GM21390 (cell line): Measurements from ENCODE around the gene RNF144B.
"Not testable (repeated sequence)": the region's sequence is repeated elsewhere in the genome, so short reads cannot be mapped to it uniquely, and the experiment has no call there.

ENCODE experiments used
- ATAC-seq: cut with Tn5 transposase; IDR thresholded peaks from one replicate; pipeline ENCODE4 v1.9.1; 2021; ENCODE audit not compliant: unreplicated experiment

Gene RNF144B

DNA sequence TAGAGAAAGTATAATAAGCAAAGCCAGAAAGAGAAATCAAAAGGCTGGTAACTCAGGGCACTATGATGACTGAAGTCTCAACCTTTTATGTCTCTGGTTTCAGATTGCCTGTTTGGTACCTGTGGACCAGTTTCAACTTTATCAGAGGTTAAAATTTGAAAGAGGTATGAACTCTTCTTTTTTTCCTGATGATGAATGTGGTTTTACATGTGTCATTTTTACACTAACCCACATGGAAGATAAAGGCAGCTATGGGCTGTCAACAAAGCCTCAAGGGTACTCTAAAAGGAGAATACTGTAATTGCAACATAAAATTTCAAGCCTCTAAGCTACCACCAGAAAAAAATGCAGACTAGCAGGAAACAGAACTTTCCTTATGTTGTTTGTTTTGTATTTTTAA, 52.4 kb downstream of the RNF144B start:
- no peak for ATAC-seq

DNA sequence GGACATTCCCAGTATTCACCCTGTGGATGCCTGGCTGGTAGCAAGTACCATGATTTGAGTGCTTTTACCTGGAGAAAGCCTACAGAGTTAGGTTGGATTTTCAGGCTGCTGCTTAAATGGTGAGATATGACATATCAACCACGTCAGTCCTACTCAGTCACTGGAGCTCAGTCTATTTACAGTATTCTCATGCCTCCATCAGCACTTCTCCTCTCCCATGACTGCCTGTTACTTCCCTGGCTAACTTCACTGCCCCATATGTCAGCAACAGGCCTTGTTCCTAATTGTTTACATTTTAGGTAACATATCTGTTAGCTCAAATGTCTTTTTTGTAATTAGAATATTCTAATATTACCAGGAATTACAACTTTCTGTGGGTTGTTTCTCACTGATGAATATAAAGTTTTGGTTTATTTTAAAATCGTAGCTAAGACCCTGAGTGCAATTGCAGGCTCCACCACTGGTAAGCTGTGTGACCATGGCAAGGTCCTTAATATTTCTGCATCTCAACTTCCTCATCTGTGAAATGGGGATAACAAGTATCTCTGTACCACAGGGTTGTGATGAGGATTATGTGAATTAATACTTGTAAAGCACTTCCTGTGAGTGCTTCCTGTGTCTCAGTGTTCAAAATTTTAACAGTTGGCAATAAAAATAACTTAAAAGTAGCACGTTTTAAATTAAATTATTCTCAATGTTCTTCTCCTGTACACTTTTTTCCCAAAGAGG, 54.3 kb downstream of the RNF144B start:
- no peak for ATAC-seq

DNA sequence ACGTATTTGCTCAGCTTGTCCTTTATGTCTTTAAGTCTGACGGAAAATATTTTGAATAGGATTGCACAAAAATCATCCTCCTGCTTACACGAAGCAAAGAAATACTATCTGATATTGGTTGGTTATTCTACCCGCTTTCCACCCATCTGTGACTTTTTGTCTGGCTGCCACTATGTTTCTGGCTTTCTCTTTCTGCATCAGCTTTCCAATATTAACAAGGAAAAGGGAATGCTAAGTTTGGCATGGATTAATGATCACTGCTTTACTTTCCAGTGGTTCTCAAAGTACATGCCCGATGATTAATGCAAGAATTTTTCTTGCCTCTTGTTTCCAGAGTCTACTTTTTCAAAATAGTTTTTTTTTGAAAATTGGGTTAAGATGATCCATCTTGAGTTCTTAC, 57.0 kb downstream of the RNF144B start:
- ATAC-seq = no peak

DNA sequence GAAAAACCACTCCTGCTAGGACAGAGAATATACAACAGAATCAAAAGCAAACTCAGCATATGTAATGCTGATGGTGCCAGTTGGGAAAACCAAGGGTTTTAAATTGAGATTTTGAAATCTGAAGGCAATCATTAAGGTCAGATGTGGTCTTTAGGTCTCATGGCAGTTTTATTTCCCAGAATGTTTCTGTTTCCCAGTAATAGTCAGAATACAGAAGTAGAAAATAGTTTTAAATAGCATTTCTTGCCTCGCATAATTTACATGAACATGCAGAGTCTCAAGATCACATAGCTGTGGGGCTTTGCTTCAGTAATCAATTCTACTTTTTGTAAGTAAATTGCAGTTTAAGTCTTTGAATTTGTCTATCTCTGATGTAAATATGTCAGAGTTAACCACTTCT, 58.1 kb downstream of the RNF144B start:
- ATAC-seq = no peak

DNA sequence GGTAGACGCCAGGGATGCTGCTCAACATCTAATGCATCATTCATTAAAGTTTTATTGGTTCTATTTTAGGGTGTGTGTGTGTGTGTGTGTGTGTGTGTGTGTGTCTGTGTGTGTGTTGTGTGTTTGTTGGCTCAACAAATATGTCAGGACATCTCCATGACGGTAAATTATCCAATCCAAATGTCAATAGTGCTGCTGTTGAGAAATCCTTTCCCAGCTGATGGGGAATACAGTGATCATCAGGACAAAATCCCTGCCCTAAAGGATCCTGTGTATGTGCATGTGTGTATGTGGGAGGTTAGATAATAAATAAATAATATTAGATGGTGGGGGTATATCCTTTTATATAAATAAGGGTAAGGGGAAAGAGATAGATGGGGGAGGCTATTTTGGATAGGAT, 59.6 kb downstream of the RNF144B start:
- no peak for ATAC-seq

DNA sequence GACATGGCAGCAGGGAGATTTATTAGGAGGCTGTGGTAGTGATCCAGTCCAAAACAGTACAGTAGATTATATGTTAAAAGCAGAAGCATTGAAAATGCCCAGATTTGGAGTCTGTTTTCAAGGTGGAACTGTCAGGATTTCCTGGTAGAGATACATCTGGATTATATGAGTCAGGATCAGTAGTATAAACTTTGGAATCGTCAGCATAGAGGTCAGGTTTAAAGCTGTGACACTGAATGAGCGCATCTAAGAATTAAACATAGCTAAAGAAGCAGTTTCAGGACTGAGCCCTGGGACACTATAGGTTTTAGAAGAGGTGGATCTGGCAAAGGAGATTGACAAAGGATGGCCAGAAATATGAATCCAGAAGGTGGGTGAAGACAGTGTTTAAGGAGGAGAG, 60.4 kb downstream of the RNF144B start:
- no peak for ATAC-seq

DNA sequence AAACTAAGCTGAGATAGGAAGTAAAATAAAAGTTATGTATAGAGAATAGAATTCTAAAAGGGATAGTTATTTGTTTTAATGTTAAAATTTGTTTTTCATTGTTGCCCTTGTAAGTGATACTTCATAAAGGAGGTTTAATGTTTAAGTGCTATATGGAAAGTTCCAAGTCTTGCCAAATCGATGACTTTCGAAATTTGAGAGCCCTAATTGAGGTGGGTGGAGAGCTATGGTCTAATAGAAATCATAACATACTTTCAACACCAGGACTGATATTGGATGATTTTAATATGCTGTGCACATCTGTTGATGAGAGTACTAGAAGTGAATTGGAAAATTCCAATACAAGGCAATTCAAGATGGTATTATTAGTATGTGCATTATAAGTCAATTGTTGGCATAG, 64.6 kb downstream of the RNF144B start:
- ATAC-seq = no peak

DNA sequence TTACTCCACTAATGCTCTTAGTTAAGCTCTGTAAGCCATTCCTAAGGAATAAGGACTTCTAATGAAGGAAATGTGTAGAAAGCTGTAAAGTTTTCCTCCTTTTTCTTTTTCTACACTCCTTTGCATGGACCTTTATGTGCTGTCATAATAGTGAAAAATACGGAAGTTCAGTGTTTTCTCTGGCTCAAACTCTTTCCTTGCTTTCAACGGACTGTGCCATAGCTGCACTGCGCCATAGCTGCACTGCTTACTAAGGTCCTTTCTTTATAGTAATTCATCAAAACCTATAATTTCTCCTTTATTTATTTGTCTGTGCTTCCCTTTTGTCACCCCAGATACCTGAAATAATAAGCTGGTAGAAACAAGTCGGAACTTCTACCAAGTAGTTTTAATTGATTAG, 67.3 kb downstream of the RNF144B start:
- no peak for ATAC-seq

DNA sequence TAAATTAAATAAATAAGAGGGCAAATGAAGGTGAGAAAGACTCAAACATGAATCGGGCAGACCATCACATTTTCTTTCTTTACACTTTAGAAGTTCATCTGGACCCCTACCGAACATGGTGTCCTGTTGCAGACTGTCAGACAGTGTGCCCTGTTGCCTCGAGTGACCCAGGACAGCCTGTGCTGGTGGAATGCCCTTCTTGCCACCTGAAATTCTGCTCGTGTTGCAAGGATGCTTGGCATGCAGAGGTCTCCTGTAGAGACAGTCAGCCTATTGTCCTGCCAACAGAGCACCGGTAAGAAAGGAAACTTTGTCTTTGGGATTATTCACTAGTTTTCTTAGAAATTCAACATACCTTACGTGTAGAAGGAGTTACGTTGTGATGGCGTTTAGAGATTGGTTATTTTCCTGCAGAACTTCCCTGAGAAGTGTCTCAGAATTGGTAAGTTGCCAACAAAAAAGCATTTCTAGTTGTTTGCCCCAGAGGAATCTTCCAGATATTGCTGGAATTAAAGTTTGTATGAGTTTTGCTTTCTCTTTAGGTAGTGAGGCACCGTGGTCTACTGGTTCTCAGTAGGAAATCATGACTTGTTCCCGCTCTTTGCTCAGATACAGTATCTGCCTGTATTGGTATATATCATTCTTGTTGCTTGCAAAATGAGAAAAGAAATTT, 70.1 kb downstream of the RNF144B start:
- no peak for ATAC-seq

DNA sequence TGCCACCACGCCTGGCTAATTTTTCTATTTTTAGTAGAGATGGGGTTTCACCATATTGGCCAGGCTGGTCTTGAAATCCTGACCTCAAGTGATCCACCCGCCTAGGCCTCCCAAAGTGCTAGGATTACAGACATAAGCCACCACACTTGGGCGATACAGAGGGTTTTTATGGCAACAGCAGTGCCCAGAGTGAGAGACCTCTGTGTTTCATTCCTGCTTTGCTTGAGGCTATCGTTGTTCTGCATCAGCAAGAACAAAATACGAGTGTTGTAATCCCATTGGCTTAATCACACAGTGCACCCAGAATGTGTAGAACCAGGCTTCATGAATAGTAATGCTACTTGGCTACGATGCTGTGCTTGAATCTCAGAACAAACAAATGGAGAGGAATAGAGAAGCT, 70.9 kb downstream of the RNF144B start:
- ATAC-seq = not testable (repeated sequence)

DNA sequence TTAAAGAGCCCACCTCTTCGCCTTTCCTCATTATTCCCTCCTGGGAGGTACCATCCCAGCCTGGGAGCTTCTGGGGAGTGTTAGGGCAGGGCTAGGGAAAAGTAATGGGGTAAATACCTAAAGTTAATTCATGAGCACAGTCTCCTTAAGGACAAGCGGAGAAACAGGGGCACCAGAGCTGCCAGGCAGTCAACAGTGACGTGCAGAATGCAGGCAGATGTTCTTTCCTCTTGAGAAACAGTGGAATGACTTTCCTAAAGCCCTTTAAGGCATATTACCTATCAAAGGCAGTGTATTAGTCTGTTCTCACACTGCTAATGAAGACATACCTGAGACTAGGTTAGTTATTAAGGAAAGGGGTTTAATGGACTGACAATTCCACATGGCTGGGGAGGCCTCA, 76.3 kb downstream of the RNF144B start:
- no peak for ATAC-seq

DNA sequence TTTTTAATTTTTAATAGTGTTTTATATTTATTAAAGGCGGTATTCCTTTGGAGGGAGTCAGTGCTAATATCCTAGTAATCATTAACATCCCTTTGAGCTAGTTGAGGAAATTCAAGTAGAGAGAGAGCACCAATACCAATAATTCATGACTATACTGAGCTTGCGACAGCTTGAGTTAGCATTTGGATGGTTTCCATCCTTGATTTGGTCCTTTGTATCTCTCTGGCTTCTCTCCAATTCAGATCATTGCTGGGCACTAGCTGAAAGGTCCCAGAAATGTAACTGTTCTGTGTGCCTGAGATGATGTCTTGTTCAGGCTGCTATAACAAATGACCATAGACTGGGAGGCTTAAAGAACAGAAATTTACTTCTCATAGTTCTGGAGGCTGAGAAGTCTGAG, 77.0 kb downstream of the RNF144B start:
- ATAC-seq = no peak

DNA sequence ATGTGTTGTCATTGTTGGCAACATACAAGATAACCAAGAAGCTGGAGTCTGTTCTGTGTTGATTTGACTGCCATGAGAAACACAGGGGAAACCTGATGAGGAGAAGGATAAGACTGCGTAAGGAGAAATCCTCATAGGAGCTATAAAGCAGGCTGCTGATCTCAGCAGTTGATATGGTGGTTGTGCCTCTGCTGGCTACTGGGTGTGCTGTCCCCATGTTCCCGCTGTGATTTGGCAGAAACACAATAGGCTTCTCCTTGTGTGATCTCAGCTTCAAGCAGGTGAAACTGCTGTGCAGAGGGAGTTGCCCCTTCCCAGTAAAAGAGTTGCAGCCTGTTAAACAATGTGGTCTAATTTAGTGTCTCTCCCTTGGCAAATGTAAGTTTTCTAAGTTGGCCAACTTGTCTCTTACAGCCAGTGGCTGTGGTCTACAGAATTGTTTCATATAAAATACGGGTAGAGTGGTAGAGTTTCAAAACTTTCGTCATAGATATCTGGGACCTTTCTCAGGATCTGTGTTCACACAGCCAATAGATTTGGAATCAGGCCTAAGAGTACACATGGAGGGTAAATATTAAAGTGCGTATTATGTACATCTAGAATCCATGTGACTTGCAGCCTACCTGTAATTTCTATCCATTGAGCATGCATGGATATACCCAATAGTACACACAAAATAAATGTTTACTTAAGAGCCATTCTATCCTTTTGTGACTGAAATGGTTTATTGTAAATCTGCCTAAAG, 78.4 kb downstream of the RNF144B start:
- no peak for ATAC-seq

DNA sequence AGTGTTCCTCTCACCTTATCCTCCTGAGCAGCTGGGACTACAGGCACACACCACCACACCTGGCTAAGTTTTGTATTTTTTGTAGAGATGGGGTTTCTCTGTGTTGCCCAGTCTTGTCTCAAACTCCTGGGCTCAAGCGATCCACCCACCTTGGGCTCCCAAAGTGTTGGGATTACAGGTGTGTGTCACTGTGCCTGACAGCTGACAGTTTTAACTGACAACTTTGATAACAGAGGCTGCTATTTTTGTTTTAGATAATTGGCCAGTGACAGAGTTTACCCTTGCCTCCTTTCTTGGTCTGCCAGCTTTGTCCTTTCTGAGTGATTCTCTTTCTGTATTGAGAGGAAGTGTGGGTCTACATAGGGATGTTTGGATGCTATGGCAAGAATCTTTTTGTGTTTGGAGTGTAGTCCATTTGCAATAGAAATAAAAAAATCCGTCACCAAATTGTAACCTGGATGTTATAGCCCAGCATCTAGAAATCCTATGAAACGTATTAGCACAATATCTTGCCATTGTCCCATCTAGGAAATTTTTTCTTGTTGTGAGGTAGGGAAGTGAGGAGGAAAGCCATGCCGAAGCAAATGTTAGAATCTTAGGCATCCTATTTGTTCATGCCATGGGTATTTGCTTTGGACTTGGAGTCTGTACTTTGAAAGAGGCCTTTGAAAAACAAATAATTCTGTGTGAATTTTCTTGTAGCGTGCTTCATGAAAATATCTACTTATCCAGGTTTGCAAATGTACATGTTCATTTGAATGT, 80.8 kb downstream of the RNF144B start:
- no peak for ATAC-seq

DNA sequence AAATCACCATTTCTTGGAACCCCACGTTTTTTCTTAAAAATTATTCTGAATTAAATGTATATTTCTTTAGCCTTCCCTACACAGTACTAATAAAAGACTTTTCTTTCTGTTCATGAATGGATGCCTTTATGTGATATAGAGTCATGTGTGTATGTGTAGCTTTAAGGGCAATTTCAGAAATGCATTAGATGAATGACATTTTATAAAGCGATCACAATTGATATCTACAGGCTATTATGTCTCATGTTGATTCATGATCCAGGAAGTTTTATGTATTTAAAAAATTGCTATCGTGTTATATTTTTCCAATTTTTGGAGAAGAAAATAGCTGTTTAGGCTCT, 81.3 kb downstream of the RNF144B start:
- ATAC-seq = no peak

DNA sequence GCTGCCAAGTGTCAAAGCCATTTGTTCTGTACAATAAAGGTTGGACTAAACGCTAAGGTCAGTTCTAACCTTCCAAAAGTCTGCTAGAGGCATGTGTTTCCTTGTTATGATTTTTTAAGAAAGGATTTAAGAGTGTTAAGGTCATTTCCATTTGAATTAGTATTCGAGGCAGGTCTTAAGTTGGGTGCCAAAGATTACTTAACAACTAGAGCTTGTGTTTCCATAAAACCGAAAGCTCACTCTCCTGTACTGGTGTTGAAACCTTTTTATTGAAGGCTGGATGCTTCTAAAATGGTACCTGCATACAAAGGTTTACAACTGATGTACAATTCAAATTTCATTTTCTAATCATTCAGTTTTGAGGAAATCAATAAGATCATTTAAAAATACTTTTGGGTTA, 82.4 kb downstream of the RNF144B start:
- ATAC-seq = no peak

DNA sequence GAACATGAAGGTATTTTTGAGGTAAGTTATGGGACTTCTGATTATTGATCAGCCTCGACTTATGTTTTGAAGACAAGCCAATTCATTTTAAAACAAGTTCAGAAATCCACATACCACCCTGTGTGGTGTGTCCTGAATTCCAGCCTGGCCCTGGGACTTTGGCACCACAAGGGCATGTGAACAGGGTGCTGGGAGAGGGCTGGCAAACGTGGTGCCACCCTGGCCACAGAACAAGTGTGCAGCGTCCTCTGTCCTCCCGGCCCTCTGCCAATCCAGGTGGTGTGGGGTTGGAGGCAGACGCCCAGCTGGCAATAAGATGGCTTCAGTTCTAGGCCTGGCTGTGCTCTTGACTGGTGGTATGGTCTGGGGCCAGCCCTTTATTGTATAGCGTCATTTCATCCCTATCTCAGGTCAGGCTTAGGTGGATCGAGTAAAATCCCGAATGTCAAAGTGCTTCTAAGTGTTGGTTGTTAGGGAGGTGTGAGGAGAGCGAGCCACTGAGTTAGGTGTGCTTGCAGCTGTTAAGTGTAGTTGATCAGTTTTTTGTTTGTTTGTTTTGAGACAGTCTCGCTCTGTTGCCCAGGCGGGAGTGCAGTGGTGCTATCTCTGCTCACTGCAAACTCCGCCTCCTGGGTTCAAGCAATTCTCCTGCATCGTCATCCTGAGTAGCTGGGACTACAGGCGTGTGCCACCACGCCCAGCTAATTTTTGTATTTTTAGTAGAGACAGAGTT, 84.2 kb downstream of the RNF144B start:
- no peak for ATAC-seq

DNA sequence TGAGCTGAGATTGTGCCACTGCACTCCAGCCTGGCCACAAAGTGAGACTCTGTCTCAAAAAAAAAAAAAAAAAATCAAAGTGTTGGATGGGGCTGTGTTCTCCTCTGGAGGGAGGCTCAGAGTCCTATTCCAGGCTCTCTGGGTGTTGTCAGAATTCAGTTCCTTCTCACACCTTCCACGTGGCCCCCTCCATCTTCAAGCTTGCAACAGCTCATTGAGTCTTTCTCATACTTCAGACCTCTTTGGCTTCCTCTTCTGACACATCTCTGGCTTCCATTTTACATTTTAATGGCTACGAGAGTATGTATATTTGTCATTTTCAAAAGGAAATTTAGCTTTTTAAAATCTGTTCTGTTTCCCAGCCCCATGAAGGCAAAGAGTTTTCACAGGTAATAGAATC, 85.8 kb downstream of the RNF144B start:
- ATAC-seq = no peak

DNA sequence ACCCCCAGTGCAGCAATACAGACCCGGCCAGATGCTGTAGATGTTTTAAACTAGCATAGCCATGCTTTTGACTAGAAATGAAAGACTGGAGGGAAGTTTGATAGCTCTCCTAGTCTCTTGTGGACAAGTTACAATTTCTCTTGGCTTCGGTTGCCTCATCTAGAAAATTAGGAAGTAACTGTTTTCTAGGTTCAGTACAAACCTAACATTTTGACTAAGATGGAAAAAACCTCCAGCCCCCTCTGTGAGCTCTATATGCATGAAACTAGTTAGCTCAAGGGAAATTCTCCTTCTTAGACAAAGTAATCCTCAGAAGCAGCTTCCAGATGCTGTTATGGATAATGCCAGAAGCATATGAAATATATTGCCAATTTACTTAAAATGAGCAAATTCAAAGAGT, 86.6 kb downstream of the RNF144B start:
- no peak for ATAC-seq

DNA sequence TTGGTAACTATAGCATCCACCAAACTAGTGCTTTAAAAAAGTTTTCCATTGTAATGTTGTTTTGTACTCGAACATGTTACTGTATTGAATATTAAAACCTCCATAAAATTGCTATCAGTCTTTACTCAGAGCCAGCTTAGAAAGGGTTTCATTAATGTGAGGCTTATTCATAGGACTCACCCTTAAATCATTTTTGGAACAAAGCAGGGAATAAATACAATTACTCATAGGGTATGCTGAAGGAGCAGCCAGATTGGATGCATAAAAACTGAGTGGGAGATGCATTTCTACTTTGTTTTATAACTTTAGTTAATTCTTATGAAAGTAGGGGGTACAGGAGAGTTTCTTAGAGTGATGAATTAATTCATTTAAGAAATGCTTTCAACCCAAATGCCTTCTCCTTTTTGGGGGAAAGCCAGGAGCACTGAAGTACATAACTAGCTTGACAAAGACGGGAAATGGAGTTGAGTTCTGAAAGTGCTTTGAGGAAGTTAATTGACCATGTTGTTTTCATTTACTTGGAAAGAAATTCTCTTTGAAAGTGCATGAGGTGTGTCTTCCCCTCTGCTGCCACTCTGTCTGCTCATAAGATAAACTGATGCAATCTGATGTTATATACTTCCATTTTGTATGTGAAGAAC, 90.3 kb downstream of the RNF144B start:
- no peak for ATAC-seq
